Measurements from ENCODE around the gene FGF5. TPM values are rescaled to one million over a fixed set of nuclear protein-coding genes. Genes with fewer than 3 reads are reported as not detected.

FGF5 gene
- total RNA-seq, 1 experiment from 2014 or later = not detected

DNA sequence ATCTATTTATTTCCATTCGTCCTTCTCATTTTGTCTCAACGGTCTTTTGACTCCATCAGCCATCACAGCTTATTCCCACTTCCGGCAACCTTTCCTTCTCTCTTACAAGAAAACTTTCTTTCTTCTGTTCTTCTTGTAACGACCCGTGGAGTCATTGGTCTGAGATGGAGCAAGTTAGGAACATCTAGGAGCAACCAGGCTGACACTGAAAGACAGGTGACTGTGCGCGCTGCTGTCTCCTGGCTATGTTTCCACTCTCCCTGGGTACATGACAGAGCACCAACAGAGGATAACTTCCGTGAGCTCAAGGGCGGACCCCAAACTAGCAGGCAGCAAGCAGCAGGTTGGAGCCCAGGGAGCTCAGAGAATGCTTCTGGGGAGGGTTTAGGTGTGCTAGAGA is 2.5 kb downstream of the FGF5 start:
- Histone ChIP-seq H3K9me3 (ENCODE audit: insufficient read depth, low read depth) (no peaks in the 10 kb centered on the region), H3K27me3 (ENCODE audit: insufficient read depth, low read depth) (peaks cover 4% of the 10 kb centered on the region), H3K36me3 (ENCODE audit: low read depth) (no peaks in the 10 kb centered on the region), H3K9me2 (ENCODE audit: insufficient read depth) (no peaks in the 10 kb centered on the region), H3K27ac (no peak overlapping the region), H3K4me1 (replicated peaks; ENCODE audit: insufficient read depth) (no peaks in the 10 kb centered on the region), H3F3A (ENCODE audit: insufficient read depth, low read depth) (no peaks in the 10 kb centered on the region), H3K4me3 (no peak overlapping the region), H2AFZ (no peak overlapping the region), H4K20me1 (ENCODE audit: insufficient read depth) (no peaks in the 10 kb centered on the region), H3K4me2 (no peak overlapping the region), H3K79me2 (ENCODE audit: low read depth) (no peaks in the 10 kb centered on the region)
- no TSS peak for BruUV-seq (replicated peaks)
- DNase-seq = no peak
- ChIA-PET POLR2A (ENCODE audit: unreplicated experiment) (no interaction called here), CTCF (no interaction called here)
- intact Hi-C loops (cut with micrococcal nuclease; ENCODE audit: unreplicated experiment) = no loop called here
- TF ChIP-seq, protein P1, sequence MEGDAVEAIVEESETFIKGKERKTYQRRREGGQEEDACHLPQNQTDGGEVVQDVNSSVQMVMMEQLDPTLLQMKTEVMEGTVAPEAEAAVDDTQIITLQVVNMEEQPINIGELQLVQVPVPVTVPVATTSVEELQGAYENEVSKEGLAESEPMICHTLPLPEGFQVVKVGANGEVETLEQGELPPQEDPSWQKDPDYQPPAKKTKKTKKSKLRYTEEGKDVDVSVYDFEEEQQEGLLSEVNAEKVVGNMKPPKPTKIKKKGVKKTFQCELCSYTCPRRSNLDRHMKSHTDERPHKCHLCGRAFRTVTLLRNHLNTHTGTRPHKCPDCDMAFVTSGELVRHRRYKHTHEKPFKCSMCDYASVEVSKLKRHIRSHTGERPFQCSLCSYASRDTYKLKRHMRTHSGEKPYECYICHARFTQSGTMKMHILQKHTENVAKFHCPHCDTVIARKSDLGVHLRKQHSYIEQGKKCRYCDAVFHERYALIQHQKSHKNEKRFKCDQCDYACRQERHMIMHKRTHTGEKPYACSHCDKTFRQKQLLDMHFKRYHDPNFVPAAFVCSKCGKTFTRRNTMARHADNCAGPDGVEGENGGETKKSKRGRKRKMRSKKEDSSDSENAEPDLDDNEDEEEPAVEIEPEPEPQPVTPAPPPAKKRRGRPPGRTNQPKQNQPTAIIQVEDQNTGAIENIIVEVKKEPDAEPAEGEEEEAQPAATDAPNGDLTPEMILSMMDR (conservative IDR thresholded peaks at IDR 0.05) = no peak
- TF ChIP-seq EZH2 (IDR thresholded peaks at IDR 0.05; ENCODE audit: low read depth) = no peak

- no peaks in the 10 kb centered on the region for H3F3A ChIP-seq (ENCODE audit: insufficient read depth, low read depth)
- no peaks in the 10 kb centered on the region for H3K36me3 ChIP-seq (ENCODE audit: low read depth)
- H3K9me3 ChIP-seq (ENCODE audit: insufficient read depth, low read depth) = no peaks in the 10 kb centered on the region
- no peaks in the 10 kb centered on the region for H3K9me2 ChIP-seq (ENCODE audit: insufficient read depth)
- intact Hi-C loops (cut with micrococcal nuclease; ENCODE audit: unreplicated experiment) = no loop called here
- POLR2A ChIA-PET (ENCODE audit: unreplicated experiment) = no interaction called here
- TF ChIP-seq EZH2 (IDR thresholded peaks at IDR 0.05; ENCODE audit: low read depth) = no peak
- DNase-seq = no peak
- H3K27me3 ChIP-seq (ENCODE audit: insufficient read depth, low read depth) = peaks cover 4% of the 10 kb centered on the region
- BruUV-seq (replicated peaks) = no TSS peak
- H3K27ac ChIP-seq = no peak overlapping the region
- H2AFZ ChIP-seq = no peak overlapping the region
- no peaks in the 10 kb centered on the region for H3K4me1 ChIP-seq (replicated peaks; ENCODE audit: insufficient read depth)
- no peaks in the 10 kb centered on the region for H4K20me1 ChIP-seq (ENCODE audit: insufficient read depth)
- no peak overlapping the region for H3K4me2 ChIP-seq
- no peak overlapping the region for H3K4me3 ChIP-seq
- CTCF ChIA-PET = no interaction called here
- H3K79me2 ChIP-seq (ENCODE audit: low read depth) = no peaks in the 10 kb centered on the region
Measured at GRCh38 chr4:80270321-80270720, 3.9 kb downstream of the FGF5 start.

GRCh38 chr4:80270868-80271267 is 4.4 kb downstream of the FGF5 start:
- Histone ChIP-seq H3K4me3 (no peak overlapping the region), H3K4me2 (no peak overlapping the region), H3K27ac (no peak overlapping the region), H4K20me1 (ENCODE audit: insufficient read depth) (no peaks in the 10 kb centered on the region), H3K9me2 (ENCODE audit: insufficient read depth) (no peaks in the 10 kb centered on the region), H3K36me3 (ENCODE audit: low read depth) (no peaks in the 10 kb centered on the region), H2AFZ (no peak overlapping the region), H3F3A (ENCODE audit: insufficient read depth, low read depth) (no peaks in the 10 kb centered on the region), H3K27me3 (ENCODE audit: insufficient read depth, low read depth) (peaks cover 3% of the 10 kb centered on the region), H3K79me2 (ENCODE audit: low read depth) (no peaks in the 10 kb centered on the region), H3K4me1 (replicated peaks; ENCODE audit: insufficient read depth) (no peaks in the 10 kb centered on the region), H3K9me3 (ENCODE audit: insufficient read depth, low read depth) (no peaks in the 10 kb centered on the region)
- POLR2A ChIA-PET (ENCODE audit: unreplicated experiment) = no interaction called here
- no TSS peak for BruUV-seq (replicated peaks)
- no peak for DNase-seq
- TF ChIP-seq, protein P1 (conservative IDR thresholded peaks at IDR 0.05) = no peak
- TF ChIP-seq EZH2 (IDR thresholded peaks at IDR 0.05; ENCODE audit: low read depth) = no peak
- intact Hi-C loops (cut with micrococcal nuclease; ENCODE audit: unreplicated experiment) = no loop called here
- CTCF ChIA-PET = no interaction called here

- TF ChIP-seq, protein P1 (conservative IDR thresholded peaks at IDR 0.05) = no peak
- no peak for TF ChIP-seq EZH2 (IDR thresholded peaks at IDR 0.05; ENCODE audit: low read depth)
- H3K4me2 ChIP-seq = no peak overlapping the region
- no TSS peak for BruUV-seq (replicated peaks)
Measured at GRCh38 chr4:80271801-80272200, 5.3 kb downstream of the FGF5 start.

More at GRCh38 chr4:80271801-80272200, 5.3 kb downstream of the FGF5 start:
- Histone ChIP-seq H3K27me3 (ENCODE audit: insufficient read depth, low read depth) (no peaks in the 10 kb centered on the region), H3K36me3 (ENCODE audit: low read depth) (no peaks in the 10 kb centered on the region), H3F3A (ENCODE audit: insufficient read depth, low read depth) (no peaks in the 10 kb centered on the region), H3K4me3 (no peak overlapping the region), H3K79me2 (ENCODE audit: low read depth) (no peaks in the 10 kb centered on the region), H4K20me1 (ENCODE audit: insufficient read depth) (no peaks in the 10 kb centered on the region), H2AFZ (no peak overlapping the region), H3K27ac (no peak overlapping the region), H3K9me2 (ENCODE audit: insufficient read depth) (no peaks in the 10 kb centered on the region), H3K9me3 (ENCODE audit: insufficient read depth, low read depth) (no peaks in the 10 kb centered on the region), H3K4me1 (replicated peaks; ENCODE audit: insufficient read depth) (no peaks in the 10 kb centered on the region)
- no peak for DNase-seq
- intact Hi-C loops (cut with micrococcal nuclease; ENCODE audit: unreplicated experiment) = no loop called here
- ChIA-PET CTCF (no interaction called here), POLR2A (ENCODE audit: unreplicated experiment) (no interaction called here)

All from PC-9 (cell line).